ENCODE data around the gene PRR3. TPM values are rescaled to one million over a fixed set of nuclear protein-coding genes. Genes with fewer than 3 reads are reported as not detected.
A peak's percentile ranks its signal among the peaks of the same experiment; 100 is the strongest.

Gene PRR3
- total and polyA plus RNA-seq, 2 of the 13 experiments (the other 11 are each of a cell fraction or from before 2014, with no cell fraction given) = 14.6 to 21.2 TPM

DNA sequence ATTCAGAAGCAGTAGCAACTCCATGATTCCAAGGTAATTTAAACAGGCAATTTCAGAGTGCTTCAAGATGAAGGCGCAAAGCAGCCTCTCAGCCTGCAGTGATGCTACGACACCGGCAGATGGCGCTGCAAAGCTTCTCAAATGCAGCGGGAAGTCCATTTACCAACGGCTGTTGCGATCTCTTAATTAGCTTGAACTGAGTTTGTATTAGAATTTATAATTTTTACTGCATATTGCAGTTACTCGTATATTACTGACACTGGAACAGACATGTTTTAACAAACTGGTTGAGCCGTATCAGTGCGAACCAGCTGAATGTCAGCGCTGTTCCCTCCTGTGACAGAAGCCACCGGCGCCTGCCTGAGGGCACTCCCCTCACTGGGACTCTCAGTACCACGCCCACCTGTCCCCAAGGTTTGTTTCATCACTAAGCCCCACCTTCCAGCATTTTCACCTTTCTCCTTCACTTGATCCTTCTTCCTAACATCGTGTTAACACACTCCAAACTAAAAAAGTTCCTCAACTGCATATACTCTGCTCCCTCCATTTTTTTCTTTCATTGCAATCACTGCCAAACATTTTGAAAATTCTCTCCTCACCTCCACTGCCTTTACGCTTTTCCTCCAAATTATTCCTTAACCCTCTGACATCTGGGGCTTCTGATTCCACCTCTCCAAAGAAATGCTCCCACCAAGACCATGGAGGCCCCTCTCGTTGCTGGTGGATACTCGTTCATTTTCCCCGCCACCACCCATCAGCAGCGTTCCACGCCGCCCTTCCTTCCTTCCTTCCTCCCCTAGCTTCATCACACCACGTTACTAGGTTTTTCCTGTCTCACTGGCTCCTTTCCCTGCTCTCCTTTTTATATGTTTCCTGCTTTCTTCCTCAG, 15.3 kb upstream of the PRR3 start (continued):
- TF ChIP-seq, protein P1, sequence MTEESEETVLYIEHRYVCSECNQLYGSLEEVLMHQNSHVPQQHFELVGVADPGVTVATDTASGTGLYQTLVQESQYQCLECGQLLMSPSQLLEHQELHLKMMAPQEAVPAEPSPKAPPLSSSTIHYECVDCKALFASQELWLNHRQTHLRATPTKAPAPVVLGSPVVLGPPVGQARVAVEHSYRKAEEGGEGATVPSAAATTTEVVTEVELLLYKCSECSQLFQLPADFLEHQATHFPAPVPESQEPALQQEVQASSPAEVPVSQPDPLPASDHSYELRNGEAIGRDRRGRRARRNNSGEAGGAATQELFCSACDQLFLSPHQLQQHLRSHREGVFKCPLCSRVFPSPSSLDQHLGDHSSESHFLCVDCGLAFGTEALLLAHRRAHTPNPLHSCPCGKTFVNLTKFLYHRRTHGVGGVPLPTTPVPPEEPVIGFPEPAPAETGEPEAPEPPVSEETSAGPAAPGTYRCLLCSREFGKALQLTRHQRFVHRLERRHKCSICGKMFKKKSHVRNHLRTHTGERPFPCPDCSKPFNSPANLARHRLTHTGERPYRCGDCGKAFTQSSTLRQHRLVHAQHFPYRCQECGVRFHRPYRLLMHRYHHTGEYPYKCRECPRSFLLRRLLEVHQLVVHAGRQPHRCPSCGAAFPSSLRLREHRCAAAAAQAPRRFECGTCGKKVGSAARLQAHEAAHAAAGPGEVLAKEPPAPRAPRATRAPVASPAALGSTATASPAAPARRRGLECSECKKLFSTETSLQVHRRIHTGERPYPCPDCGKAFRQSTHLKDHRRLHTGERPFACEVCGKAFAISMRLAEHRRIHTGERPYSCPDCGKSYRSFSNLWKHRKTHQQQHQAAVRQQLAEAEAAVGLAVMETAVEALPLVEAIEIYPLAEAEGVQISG (CRISPR knock-in tag; IDR thresholded peaks at IDR 0.05) = peak; percentile 38; the same call in 1 of the 2 replicates
- peak; percentile 85; the same call in 1 of the 2 replicates for TF ChIP-seq KLF9 (CRISPR knock-in tag; IDR thresholded peaks at IDR 0.05; ENCODE audit: low read depth)
- TF ChIP-seq SIN3A (IDR thresholded peaks at IDR 0.05; ENCODE audit: borderline replicate concordance, low read depth, low read length) = 0 out of 2 replicates have a peak, but pooled peaks have one; percentile 40
- TF ChIP-seq, protein P2, sequence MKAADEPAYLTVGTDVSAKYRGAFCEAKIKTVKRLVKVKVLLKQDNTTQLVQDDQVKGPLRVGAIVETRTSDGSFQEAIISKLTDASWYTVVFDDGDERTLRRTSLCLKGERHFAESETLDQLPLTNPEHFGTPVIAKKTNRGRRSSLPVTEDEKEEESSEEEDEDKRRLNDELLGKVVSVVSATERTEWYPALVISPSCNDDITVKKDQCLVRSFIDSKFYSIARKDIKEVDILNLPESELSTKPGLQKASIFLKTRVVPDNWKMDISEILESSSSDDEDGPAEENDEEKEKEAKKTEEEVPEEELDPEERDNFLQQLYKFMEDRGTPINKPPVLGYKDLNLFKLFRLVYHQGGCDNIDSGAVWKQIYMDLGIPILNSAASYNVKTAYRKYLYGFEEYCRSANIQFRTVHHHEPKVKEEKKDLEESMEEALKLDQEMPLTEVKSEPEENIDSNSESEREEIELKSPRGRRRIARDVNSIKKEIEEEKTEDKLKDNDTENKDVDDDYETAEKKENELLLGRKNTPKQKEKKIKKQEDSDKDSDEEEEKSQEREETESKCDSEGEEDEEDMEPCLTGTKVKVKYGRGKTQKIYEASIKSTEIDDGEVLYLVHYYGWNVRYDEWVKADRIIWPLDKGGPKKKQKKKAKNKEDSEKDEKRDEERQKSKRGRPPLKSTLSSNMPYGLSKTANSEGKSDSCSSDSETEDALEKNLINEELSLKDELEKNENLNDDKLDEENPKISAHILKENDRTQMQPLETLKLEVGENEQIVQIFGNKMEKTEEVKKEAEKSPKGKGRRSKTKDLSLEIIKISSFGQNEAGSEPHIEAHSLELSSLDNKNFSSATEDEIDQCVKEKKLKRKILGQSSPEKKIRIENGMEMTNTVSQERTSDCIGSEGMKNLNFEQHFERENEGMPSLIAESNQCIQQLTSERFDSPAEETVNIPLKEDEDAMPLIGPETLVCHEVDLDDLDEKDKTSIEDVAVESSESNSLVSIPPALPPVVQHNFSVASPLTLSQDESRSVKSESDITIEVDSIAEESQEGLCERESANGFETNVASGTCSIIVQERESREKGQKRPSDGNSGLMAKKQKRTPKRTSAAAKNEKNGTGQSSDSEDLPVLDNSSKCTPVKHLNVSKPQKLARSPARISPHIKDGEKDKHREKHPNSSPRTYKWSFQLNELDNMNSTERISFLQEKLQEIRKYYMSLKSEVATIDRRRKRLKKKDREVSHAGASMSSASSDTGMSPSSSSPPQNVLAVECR (CRISPR knock-in tag; IDR thresholded peaks at IDR 0.05; ENCODE audit: borderline replicate concordance) = peak; percentile 54; the same call in 1 of the 2 replicates
- no peak for TF ChIP-seq EHMT2 (IDR thresholded peaks at IDR 0.05; ENCODE audit: borderline replicate concordance, low read depth, low read length)
- TF ChIP-seq, protein P3, sequence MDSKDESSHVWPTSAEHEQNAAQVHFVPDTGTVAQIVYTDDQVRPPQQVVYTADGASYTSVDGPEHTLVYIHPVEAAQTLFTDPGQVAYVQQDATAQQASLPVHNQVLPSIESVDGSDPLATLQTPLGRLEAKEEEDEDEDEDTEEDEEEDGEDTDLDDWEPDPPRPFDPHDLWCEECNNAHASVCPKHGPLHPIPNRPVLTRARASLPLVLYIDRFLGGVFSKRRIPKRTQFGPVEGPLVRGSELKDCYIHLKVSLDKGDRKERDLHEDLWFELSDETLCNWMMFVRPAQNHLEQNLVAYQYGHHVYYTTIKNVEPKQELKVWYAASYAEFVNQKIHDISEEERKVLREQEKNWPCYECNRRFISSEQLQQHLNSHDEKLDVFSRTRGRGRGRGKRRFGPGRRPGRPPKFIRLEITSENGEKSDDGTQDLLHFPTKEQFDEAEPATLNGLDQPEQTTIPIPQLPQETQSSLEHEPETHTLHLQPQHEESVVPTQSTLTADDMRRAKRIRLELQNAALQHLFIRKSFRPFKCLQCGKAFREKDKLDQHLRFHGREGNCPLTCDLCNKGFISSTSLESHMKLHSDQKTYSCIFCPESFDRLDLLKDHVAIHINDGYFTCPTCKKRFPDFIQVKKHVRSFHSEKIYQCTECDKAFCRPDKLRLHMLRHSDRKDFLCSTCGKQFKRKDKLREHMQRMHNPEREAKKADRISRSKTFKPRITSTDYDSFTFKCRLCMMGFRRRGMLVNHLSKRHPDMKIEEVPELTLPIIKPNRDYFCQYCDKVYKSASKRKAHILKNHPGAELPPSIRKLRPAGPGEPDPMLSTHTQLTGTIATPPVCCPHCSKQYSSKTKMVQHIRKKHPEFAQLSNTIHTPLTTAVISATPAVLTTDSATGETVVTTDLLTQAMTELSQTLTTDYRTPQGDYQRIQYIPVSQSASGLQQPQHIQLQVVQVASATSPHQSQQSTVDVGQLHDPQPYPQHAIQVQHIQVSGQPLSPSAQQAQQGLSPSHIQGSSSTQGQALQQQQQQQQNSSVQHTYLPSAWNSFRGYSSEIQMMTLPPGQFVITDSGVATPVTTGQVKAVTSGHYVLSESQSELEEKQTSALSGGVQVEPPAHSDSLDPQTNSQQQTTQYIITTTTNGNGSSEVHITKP (CRISPR knock-in tag; IDR thresholded peaks at IDR 0.05; ENCODE audit: low read depth) = peak; percentile 53; the same call in 1 of the 2 replicates
- TF ChIP-seq SMYD3 (CRISPR knock-in tag; IDR thresholded peaks at IDR 0.05) = peak; percentile 35; the same call in 1 of the 2 replicates
- no peak for TF ChIP-seq ZFP82 (CRISPR knock-in tag; IDR thresholded peaks at IDR 0.05; ENCODE audit: borderline replicate concordance)
- no peak for TF ChIP-seq RFX1 (IDR thresholded peaks at IDR 0.05)
- TF ChIP-seq ELF3 (CRISPR knock-in tag; IDR thresholded peaks at IDR 0.05) = peak; percentile 66; the same call in 1 of the 2 replicates
- 0 out of 2 replicates have a peak, but pooled peaks have one; percentile 35 for TF ChIP-seq ZBTB38 (CRISPR knock-in tag; IDR thresholded peaks at IDR 0.05)
- no peak for TF ChIP-seq ZNF563 (CRISPR knock-in tag; IDR thresholded peaks at IDR 0.05)
